Measurements from ENCODE around the gene OR2T27. TPM values are rescaled to one million over a fixed set of nuclear protein-coding genes. Genes with fewer than 3 reads are reported as not detected.

The OR2T27 gene
- total RNA-seq, 1 experiment from 2014 or later = not detected

DNA sequence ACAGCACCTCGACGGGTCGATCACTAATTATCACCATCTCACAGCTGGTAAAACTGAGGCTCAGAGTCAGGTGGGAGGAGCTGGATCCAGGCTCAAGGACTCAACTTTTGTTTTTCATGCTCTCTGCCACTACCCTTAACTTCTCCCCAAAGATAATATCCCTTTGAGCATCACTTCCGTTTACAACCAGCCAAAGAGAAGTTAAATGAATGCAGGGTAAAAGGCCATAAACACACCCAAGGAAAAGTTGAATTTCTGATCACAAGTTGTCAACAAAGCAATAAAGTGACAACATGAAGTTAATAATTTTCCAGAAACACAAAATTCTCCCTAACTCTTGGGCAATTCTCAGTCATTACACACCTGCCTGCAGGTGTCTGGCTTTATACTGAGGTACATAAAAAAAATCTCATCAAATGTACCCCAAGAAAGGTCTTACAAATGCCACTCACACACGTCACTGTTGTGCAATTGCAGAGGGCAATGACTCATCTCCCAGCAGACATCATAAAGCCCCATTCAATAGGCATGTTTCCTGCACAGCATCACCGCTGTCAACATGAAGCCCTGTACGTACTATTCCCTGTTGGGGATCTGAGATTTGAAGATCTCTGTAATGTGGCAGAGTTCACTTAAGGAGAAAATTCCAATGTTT lies 23.8 kb downstream of the OR2T27 start:
- intact Hi-C loops (cut with micrococcal nuclease) = loop anchor here (5.0 kb wide), 1 partner anchor 174 kb away; no protein-coding TSS in a partner anchor
- Histone ChIP-seq H3K9me2 (ENCODE audit: insufficient read depth) (no peaks in the 10 kb centered on the region), H3K36me3 (ENCODE audit: control insufficient read depth in 1 of 2, insufficient read depth in 2 of 2, low read length in 2 of 2) (no peaks in the 10 kb centered on the region), H3K79me2 (ENCODE audit: insufficient read depth, low read length) (no peaks in the 10 kb centered on the region), H4K20me1 (ENCODE audit: insufficient read depth) (no peaks in the 10 kb centered on the region), H3K4me3 (replicated peaks in 1 of 2; ENCODE audit: low read depth in 1 of 2, low read length in 2 of 2) (no peak overlapping the region), H2AFZ (ENCODE audit: low read depth, low read length, poor library complexity, severe bottlenecking) (no peak overlapping the region), H3K4me2 (ENCODE audit: low read length) (no peak overlapping the region), H3K27me3 (ENCODE audit: insufficient read depth, low read length) (no peaks in the 10 kb centered on the region), H3K9ac (ENCODE audit: low read length) (no peak overlapping the region), H3K4me1 (ENCODE audit: control insufficient read depth in 1 of 2, insufficient read depth in 2 of 2, low read length in 2 of 2) (no peaks in the 10 kb centered on the region), H3K9me3 (ENCODE audit: control insufficient read depth in 1 of 2, insufficient read depth in 1 of 2, low read depth in 1 of 2, low read length in 2 of 2) (no peaks in the 10 kb centered on the region), H3K27ac (ENCODE audit: low read depth, low read length) (no peak overlapping the region)
- DNase-seq (ENCODE audit: low read depth, low spot score) = no peak
- ATAC-seq = no peak
- RAD21 ChIA-PET (ENCODE audit: low non-redundant PET in 1 of 2, low total read pairs in 2 of 2, uncharacterized antibody in 2 of 2, unreplicated experiment in 2 of 2) = no interaction called here
- TF ChIP-seq ELF1 (IDR thresholded peaks at IDR 0.05; ENCODE audit: borderline replicate concordance, low read depth) = no peak
- no peak for TF ChIP-seq RAD21 (IDR thresholded peaks at IDR 0.05; ENCODE audit: low read depth)
- no TSS peak for BruUV-seq (replicated peaks)
- POLR2A ChIA-PET = no interaction called here
- CTCF ChIA-PET = no interaction called here

DNA sequence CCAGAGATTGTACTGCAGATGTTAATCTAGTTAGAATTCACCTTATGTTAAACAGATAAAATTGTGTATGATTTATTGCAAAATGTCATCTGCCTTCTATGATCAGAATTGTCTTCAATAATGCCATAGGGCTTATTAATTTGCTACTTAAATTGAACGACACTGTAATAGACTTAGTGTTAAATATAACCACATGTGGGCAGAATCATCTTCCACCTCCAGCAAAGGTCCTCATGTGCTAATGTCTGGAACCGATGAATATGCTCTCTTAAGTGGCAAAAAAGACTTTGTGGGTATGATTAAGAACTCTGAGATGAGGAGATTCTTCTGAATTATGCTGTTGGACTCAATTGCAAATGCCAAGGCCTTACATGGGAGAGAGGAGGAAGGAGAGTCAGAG lies 24.8 kb downstream of the OR2T27 start:
- ChIA-PET CTCF (no interaction called here), POLR2A (no interaction called here), RAD21 (ENCODE audit: low non-redundant PET in 1 of 2, low total read pairs in 2 of 2, uncharacterized antibody in 2 of 2, unreplicated experiment in 2 of 2) (no interaction called here)
- no peak overlapping the region for H3K9ac ChIP-seq (ENCODE audit: low read length)
- intact Hi-C loops (cut with micrococcal nuclease) = loop anchor here (5.0 kb wide), 1 partner anchor 173 kb away; no protein-coding TSS in a partner anchor
- no peak overlapping the region for H2AFZ ChIP-seq (ENCODE audit: low read depth, low read length, poor library complexity, severe bottlenecking)
- no peak overlapping the region for H3K4me2 ChIP-seq (ENCODE audit: low read length)
- no peaks in the 10 kb centered on the region for H3K9me2 ChIP-seq (ENCODE audit: insufficient read depth)
- no peak overlapping the region for H3K4me3 ChIP-seq (replicated peaks in 1 of 2; ENCODE audit: low read depth in 1 of 2, low read length in 2 of 2)
- no peaks in the 10 kb centered on the region for H3K79me2 ChIP-seq (ENCODE audit: insufficient read depth, low read length)
- H4K20me1 ChIP-seq (ENCODE audit: insufficient read depth) = no peaks in the 10 kb centered on the region
- no peaks in the 10 kb centered on the region for H3K27me3 ChIP-seq (ENCODE audit: insufficient read depth, low read length)
- H3K36me3 ChIP-seq (ENCODE audit: control insufficient read depth in 1 of 2, insufficient read depth in 2 of 2, low read length in 2 of 2) = no peaks in the 10 kb centered on the region
- BruUV-seq (replicated peaks) = no TSS peak
- DNase-seq (ENCODE audit: low read depth, low spot score) (no peak), ATAC-seq (no peak)
- no peaks in the 10 kb centered on the region for H3K4me1 ChIP-seq (ENCODE audit: control insufficient read depth in 1 of 2, insufficient read depth in 2 of 2, low read length in 2 of 2)
- no peak overlapping the region for H3K27ac ChIP-seq (ENCODE audit: low read depth, low read length)
- H3K9me3 ChIP-seq (ENCODE audit: control insufficient read depth in 1 of 2, insufficient read depth in 1 of 2, low read depth in 1 of 2, low read length in 2 of 2) = no peaks in the 10 kb centered on the region
- TF ChIP-seq CTCF (IDR thresholded peaks at IDR 0.05 in 2 of 3, conservative IDR thresholded peaks at IDR 0.05 in 1 of 3; ENCODE audit: borderline replicate concordance in 1 of 3, insufficient read depth in 1 of 3, low read depth in 2 of 3, low read length in 2 of 3) (no peak), YY1 (IDR thresholded peaks at IDR 0.05; ENCODE audit: extremely low read depth, insufficient replicate concordance, low read depth, low read length) (no peak), POLR2A (IDR thresholded peaks at IDR 0.05; ENCODE audit: borderline replicate concordance, extremely low read depth, insufficient read depth, insufficient read length) (no peak), ZBTB33 (IDR thresholded peaks at IDR 0.05; ENCODE audit: extremely low read depth, insufficient replicate concordance, low read length) (no peak), TCF7L2 (IDR thresholded peaks at IDR 0.05; ENCODE audit: borderline replicate concordance, extremely low read depth, insufficient read depth, insufficient read length) (no peak), SRF (IDR thresholded peaks at IDR 0.05; ENCODE audit: low read depth) (no peak), EZH2 (IDR thresholded peaks at IDR 0.05) (no peak), CBX3 (IDR thresholded peaks at IDR 0.05; ENCODE audit: low read depth) (no peak), RAD21 (IDR thresholded peaks at IDR 0.05; ENCODE audit: low read depth) (no peak), POLR2AphosphoS5 (IDR thresholded peaks at IDR 0.05; ENCODE audit: low read depth, low read length) (no peak), MAX (IDR thresholded peaks at IDR 0.05) (no peak)
- TF ChIP-seq, protein P1, sequence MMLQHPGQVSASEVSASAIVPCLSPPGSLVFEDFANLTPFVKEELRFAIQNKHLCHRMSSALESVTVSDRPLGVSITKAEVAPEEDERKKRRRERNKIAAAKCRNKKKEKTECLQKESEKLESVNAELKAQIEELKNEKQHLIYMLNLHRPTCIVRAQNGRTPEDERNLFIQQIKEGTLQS (IDR thresholded peaks at IDR 0.05) = no peak

All from HCT116 (cell line).